PC-9 (cell line): ENCODE results near the gene RAB3B. TPM values are rescaled to one million over a fixed set of nuclear protein-coding genes. Genes with fewer than 3 reads are reported as not detected.

ENCODE experiments used
- BruUV-seq: library from RNA; stranded (reverse); fragments of 400-500 nt; replicated peaks from 2 replicates; lab custom pipeline; 2021; lab: Mats Ljungman, UMichigan
- CTCF ChIA-PET: fragments of 300-600 bp; sonication (Branson Sonifier 250); formaldehyde crosslinking; loops from one replicate; lab custom pipeline; 2022; ENCODE audit warnings: antibody characterized with exemption; lab: Charles Lee
- POLR2A ChIA-PET: fragments of 300-600 bp; sonication (Branson Sonifier 250); formaldehyde crosslinking; loops from one replicate; lab custom pipeline; 2022; ENCODE audit warnings: antibody characterized with exemption; ENCODE audit not compliant: unreplicated experiment; lab: Charles Lee
- DNase-seq, 2 experiments: peaks; one replicate each; pipeline versions ENCODE4 v3.0.0 to v3.0.0-alpha.2; 2015 to 2022; ENCODE audit warnings: mixed read lengths in 1 of 2
- H2AFZ ChIP-seq: fragments of 200-600 bp; sonication (generic); 2 replicates; pipeline ENCODE4 v1.8.1; 2017; ENCODE audit warnings: antibody characterized with exemption
- H3F3A ChIP-seq: fragments of 200-600 bp; sonication (generic); 2 replicates; pipeline ENCODE4 v1.8.1; 2017; ENCODE audit warnings: antibody characterized with exemption, mild to moderate bottlenecking, low read depth; ENCODE audit not compliant: insufficient read depth
- H3K27ac ChIP-seq: fragments of 200-600 bp; sonication (generic); 2 replicates; pipeline ENCODE4 v1.6.1; 2016; ENCODE audit warnings: mixed run types
- H3K27me3 ChIP-seq: fragments of 200-600 bp; sonication (generic); 2 replicates; pipeline ENCODE4 v1.6.1; 2016; ENCODE audit warnings: low read depth, mixed run types; ENCODE audit not compliant: insufficient read depth
- H3K36me3 ChIP-seq: fragments of 200-600 bp; sonication (generic); 2 replicates; pipeline ENCODE4 v1.6.1; 2016; ENCODE audit warnings: low read depth, mixed run types
- H3K4me1 ChIP-seq: fragments of 200-600 bp; sonication (generic); replicated peaks from 2 replicates; pipeline ENCODE4 v1.6.1; 2016; ENCODE audit warnings: mixed run types; ENCODE audit not compliant: insufficient read depth
- H3K4me2 ChIP-seq: fragments of 200-600 bp; sonication (generic); 2 replicates; pipeline ENCODE4 v1.6.1; 2017; ENCODE audit warnings: mixed run types
- H3K4me3 ChIP-seq: fragments of 200-600 bp; sonication (generic); 2 replicates; pipeline ENCODE4 v1.6.1; 2016; ENCODE audit warnings: mixed run types
- H3K79me2 ChIP-seq: fragments of 200-600 bp; sonication (generic); 2 replicates; pipeline ENCODE4 v1.6.1; 2017; ENCODE audit warnings: low read depth, mixed run types
- H3K9me2 ChIP-seq: fragments of 200-600 bp; sonication (generic); 2 replicates; pipeline ENCODE4 v1.8.1; 2017; ENCODE audit warnings: mild to moderate bottlenecking; ENCODE audit not compliant: insufficient read depth
- H3K9me3 ChIP-seq: fragments of 200-600 bp; sonication (generic); 2 replicates; pipeline ENCODE4 v1.8.1; 2016; ENCODE audit warnings: low read depth; ENCODE audit not compliant: insufficient read depth
- H4K20me1 ChIP-seq: fragments of 200-600 bp; sonication (generic); 2 replicates; pipeline ENCODE4 v1.8.1; 2017; ENCODE audit not compliant: insufficient read depth
- CTCF ChIP-seq: fragments of 200-600 bp; sonication (generic); conservative IDR thresholded peaks from 2 replicates; pipeline ENCODE4 v1.6.1; 2017; ENCODE audit warnings: mixed run types, antibody characterized with exemption, mild to moderate bottlenecking, moderate library complexity
- EZH2 ChIP-seq: fragments of 200-600 bp; sonication (generic); IDR thresholded peaks from 2 replicates; pipeline ENCODE4 v1.8.0; 2017; ENCODE audit warnings: antibody characterized with exemption, low read depth
- intact Hi-C: fragments of 100-400 bp; cut with micrococcal nuclease; formaldehyde crosslinking; loops from one replicate; pipeline ENCODE4 v1.10.0; 2022; ENCODE audit not compliant: unreplicated experiment
- total RNA-seq: library from RNA; stranded (reverse); gene quantifications from 2 replicates; pipeline ENCODE4 v1.2.3, GENCODE V29; 2021

RAB3B gene
- total RNA-seq, 1 experiment from 2014 or later = 2.6 TPM

GRCh38 chr1:51863384-51863783 is 127.1 kb downstream of the RAB3B start:
- Histone ChIP-seq H3K9me2 (no peaks in the 10 kb centered on the region), H2AFZ (no peak overlapping the region), H3K79me2 (peaks cover 86% of the 10 kb centered on the region), H3K4me3 (no peak overlapping the region), H3K4me1 (no peaks in the 10 kb centered on the region), H3K27me3 (no peaks in the 10 kb centered on the region), H4K20me1 (peaks cover 25% of the 10 kb centered on the region), H3K4me2 (no peak overlapping the region), H3F3A (no peaks in the 10 kb centered on the region; the same call in 1 of the 2 replicates), H3K9me3 (no peaks in the 10 kb centered on the region), H3K36me3 (0 out of 2 replicates have a peak, but pooled peaks cover 7% of the 10 kb centered on the region), H3K27ac (no peak overlapping the region)
- TF ChIP-seq CTCF (no peak), EZH2 (no peak)
- CTCF ChIA-PET = no interaction called here
- no peak for DNase-seq
- POLR2A ChIA-PET = no interaction called here
- intact Hi-C loops = no loop called here
- no TSS peak for BruUV-seq

GRCh38 chr1:51861669-51862068 is 128.8 kb downstream of the RAB3B start:
- BruUV-seq = no TSS peak
- Histone ChIP-seq H3K36me3 (peaks cover 11% of the 10 kb centered on the region; the same call in 1 of the 2 replicates), H2AFZ (no peak overlapping the region), H3K4me3 (no peak overlapping the region), H3K4me2 (no peak overlapping the region), H3K9me2 (no peaks in the 10 kb centered on the region), H3K9me3 (no peaks in the 10 kb centered on the region), H3K79me2 (peaks cover 81% of the 10 kb centered on the region), H3K27ac (no peak overlapping the region), H3F3A (no peaks in the 10 kb centered on the region; the same call in 1 of the 2 replicates), H3K4me1 (no peaks in the 10 kb centered on the region), H4K20me1 (peaks cover 18% of the 10 kb centered on the region), H3K27me3 (no peaks in the 10 kb centered on the region)
- DNase-seq = no peak
- POLR2A ChIA-PET = no interaction called here
- TF ChIP-seq EZH2 (no peak), CTCF (no peak)
- CTCF ChIA-PET = no interaction called here
- intact Hi-C loops = no loop called here

- Histone ChIP-seq H3K9me3 (no peaks in the 10 kb centered on the region), H3F3A (no peaks in the 10 kb centered on the region; the same call in 1 of the 2 replicates), H3K36me3 (peaks cover 15% of the 10 kb centered on the region; the same call in 1 of the 2 replicates), H2AFZ (no peak overlapping the region), H3K9me2 (no peaks in the 10 kb centered on the region), H3K79me2 (peaks cover 75% of the 10 kb centered on the region), H3K4me3 (no peak overlapping the region), H3K27ac (no peak overlapping the region), H3K4me2 (no peak overlapping the region), H3K27me3 (no peaks in the 10 kb centered on the region), H3K4me1 (no peaks in the 10 kb centered on the region), H4K20me1 (peaks cover 18% of the 10 kb centered on the region)
- intact Hi-C loops = no loop called here
- no peak for TF ChIP-seq CTCF
- no peak for TF ChIP-seq EZH2
- DNase-seq = no peak
- no TSS peak for BruUV-seq
- ChIA-PET CTCF (no interaction called here), POLR2A (no interaction called here)
Observed at GRCh38 chr1:51859735-51860134, 130.8 kb downstream of the RAB3B start.
